Loucy (cell line): ENCODE results near the gene ABCA8.

Experiments
- EZH2phosphoT487 ChIP-seq: fragments of 200-600 bp; IDR thresholded peaks from 2 replicates; pipeline ENCODE4 v1.6.1; 2018; ENCODE audit warnings: antibody characterized with exemption, mild to moderate bottlenecking, moderate library complexity, borderline replicate concordance
- TF ChIP-seq, protein P1 (sequence below): fragments of 200-600 bp; sonication (generic); conservative IDR thresholded peaks from 2 replicates; pipeline ENCODE4 v1.5.1; 2014; ENCODE audit warnings: mild to moderate bottlenecking, antibody characterized with exemption, low read length

DNA sequence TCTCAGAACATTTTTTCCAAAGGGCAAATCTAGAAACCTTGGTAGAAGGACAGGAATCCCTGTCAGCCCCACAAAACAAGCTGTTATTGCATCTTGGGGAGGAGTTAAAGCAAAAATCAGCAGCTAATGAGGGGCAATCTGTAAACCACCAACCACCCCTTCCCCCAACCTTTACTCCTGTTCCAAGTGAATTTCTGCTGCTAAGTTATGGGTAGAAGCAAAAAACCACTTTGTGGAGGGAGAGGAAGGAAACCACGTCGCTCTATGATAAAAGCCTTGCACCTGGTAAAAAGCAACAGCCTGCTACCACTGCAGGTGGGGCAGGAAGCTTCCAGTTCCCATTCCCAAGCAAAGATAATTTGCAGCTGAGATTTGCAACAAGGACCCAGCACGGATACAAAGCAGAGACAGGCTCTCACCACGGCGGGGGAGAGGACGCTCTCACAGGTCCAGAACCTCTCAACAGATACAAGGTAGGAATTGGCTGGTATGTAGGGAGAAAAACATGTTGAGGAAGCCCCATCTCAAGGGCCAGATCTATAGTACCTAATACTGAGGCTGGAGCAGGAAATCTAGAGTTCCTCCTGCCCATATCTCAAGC is 10.7 kb downstream of the ABCA8 start:
- TF ChIP-seq, protein P1, sequence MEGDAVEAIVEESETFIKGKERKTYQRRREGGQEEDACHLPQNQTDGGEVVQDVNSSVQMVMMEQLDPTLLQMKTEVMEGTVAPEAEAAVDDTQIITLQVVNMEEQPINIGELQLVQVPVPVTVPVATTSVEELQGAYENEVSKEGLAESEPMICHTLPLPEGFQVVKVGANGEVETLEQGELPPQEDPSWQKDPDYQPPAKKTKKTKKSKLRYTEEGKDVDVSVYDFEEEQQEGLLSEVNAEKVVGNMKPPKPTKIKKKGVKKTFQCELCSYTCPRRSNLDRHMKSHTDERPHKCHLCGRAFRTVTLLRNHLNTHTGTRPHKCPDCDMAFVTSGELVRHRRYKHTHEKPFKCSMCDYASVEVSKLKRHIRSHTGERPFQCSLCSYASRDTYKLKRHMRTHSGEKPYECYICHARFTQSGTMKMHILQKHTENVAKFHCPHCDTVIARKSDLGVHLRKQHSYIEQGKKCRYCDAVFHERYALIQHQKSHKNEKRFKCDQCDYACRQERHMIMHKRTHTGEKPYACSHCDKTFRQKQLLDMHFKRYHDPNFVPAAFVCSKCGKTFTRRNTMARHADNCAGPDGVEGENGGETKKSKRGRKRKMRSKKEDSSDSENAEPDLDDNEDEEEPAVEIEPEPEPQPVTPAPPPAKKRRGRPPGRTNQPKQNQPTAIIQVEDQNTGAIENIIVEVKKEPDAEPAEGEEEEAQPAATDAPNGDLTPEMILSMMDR, result no peak
- no peak for TF ChIP-seq EZH2phosphoT487
